Left lung (tissue), 10 donors: Measurements from ENCODE around the gene NOX5. TPM values are rescaled to one million over a fixed set of nuclear protein-coding genes. Genes with fewer than 3 reads are reported as not detected.

ENCODE experiments used
- ATAC-seq: fragments of 200-7000 bp; cut with Tn5 transposase; one replicate; pipeline ENCODE4 v1.9.1; 2020; ENCODE audit warnings: moderate library complexity
- DNase-seq, 4 donors: peaks; one replicate each; pipeline ENCODE4 v3.0.0-alpha.2; 2013 to 2020
- H3K27ac ChIP-seq, 2 donors: fragments of 200-600 bp; sonication (generic) in 1 of 2; one replicate each; pipeline versions ENCODE4 v1.5.0 to v1.8.0; 2020 to 2021
- H3K27me3 ChIP-seq, 2 donors: fragments of 200-600 bp; sonication (generic) in 1 of 2; one replicate each; pipeline versions ENCODE4 v1.5.0 to v1.8.0; 2020 to 2021
- H3K36me3 ChIP-seq, 2 donors: fragments of 200-600 bp; sonication (generic) in 1 of 2; one replicate each; pipeline versions ENCODE4 v1.5.0 to v1.8.0; 2020 to 2021
- H3K4me1 ChIP-seq, 2 donors: fragments of 200-600 bp; one replicate each; pipeline ENCODE4 v1.8.0; 2021
- H3K4me3 ChIP-seq, 2 donors: fragments of 200-600 bp; sonication (generic) in 1 of 2; one replicate each; pipeline versions ENCODE4 v1.5.0 to v1.8.0; 2020 to 2021; ENCODE audit warnings: mild to moderate bottlenecking in 1 of 2
- H3K9me3 ChIP-seq, 2 donors: fragments of 200-600 bp; sonication (generic) in 1 of 2; one replicate each; pipeline versions ENCODE4 v1.5.0 to v1.8.0; 2020 to 2021
- intact Hi-C, 2 donors: fragments of 100-400 bp; cut with DNase I; formaldehyde crosslinking; loops; one replicate each; pipeline versions ENCODE4 v1.11.2 to v1.14.2; 2022
- polyA plus RNA-seq, 6 donors: library from polyadenylated mRNA; unstranded; fragments of 120-200 nt; gene quantifications; one replicate each; pipeline ENCODE4 v1.2.1, GENCODE V29; 2013; ENCODE audit not compliant: insufficient read length in 6 of 6
- total RNA-seq, 2 donors: library from RNA; stranded (reverse); fragmentation: NEBNext Ultra II Directional; extraction: Animal tissue kit (Norgen Biotek cat#: 25700); gene quantifications; one replicate each; pipeline ENCODE4 v1.2.1, GENCODE V29; 2021
- TF ChIP-seq, protein P1 (sequence below), 2 donors: fragments of 200-600 bp; sonication (generic) in 1 of 2; IDR thresholded peaks; one replicate each; pipeline versions ENCODE4 v1.5.0 to v1.8.0; 2021; ENCODE audit warnings: antibody characterized with exemption in 2 of 2
- donor health status: DM: no; HTN: yes; CAD: no.
- donor health status: DM: no; HTN: no; CAD: no.

NOX5 gene
- total and polyA plus RNA-seq, 8 donors: 0.16 to 0.83 (median 0.41) TPM

DNA sequence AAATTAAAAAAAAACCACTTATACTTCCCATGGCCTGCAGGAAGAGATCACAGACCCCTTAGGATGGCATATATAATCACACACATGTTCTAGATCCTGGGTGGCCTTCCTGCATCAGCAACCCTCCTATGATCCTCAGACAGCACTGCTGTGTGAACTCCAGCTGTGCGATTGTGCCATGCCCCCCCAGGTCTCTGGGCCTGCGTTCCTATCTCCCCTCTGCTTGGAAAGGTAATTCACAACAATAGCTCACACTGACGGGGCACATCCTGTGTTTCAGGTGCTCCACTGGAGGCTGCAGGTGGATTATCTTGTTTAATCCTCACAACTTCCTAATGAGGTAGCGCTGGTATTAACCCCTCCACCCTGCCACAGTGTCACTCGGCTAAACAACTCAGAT lies 74.8 kb downstream of the NOX5 start:
- intact Hi-C loops: no loop called here

DNA sequence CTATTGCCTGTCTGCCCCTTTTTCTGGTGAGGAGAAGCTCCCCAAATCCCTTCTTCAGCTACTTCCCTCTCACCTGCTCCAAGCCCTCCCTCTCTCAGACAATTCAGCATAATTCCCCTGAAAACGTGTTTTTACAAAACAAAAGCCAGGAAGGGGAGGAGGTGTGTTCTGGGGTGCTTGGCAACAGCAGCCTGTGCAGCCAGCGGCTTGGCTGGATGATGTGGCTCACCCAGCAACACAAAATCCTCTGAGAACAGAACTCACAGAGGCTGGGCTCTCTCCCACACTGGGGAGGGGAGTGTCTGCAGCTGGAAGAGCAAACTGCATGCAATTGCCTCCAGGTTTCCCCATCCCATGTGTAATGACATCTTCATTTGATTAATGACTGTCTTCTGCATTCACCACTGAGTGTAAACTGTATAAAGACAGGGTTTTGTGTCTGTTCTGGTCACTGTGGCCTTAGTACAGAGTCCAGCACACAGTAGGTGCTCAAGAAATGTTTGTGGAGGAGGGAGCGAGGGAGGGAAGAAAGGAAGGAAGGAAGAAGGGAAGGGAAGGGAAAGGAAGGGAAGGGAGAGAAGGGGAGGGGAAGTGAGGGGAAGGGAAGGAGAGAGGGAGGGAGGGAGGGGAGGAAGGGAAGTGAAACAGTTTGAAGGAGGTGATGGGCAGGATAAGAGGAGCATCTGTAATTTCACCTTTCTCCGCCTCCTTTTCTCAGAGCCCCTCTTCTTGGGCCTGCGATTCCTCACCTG lies 75.9 kb downstream of the NOX5 start:
- no peak for ATAC-seq
- intact Hi-C loops: no loop called here

More for the DNA sequence above, 74.8 kb downstream of the NOX5 start:
- H3K27me3 ChIP-seq: peaks cover 0 to 3% of the 10 kb centered on the region in 2 donors
- no peak overlapping the region for H3K27ac ChIP-seq
- no peaks in the 10 kb centered on the region for H3K9me3 ChIP-seq
- DNase-seq (no peak), ATAC-seq (no peak)
- H3K4me3 ChIP-seq: no peak overlapping the region
- no peaks in the 10 kb centered on the region for H3K4me1 ChIP-seq
- TF ChIP-seq, protein P1, sequence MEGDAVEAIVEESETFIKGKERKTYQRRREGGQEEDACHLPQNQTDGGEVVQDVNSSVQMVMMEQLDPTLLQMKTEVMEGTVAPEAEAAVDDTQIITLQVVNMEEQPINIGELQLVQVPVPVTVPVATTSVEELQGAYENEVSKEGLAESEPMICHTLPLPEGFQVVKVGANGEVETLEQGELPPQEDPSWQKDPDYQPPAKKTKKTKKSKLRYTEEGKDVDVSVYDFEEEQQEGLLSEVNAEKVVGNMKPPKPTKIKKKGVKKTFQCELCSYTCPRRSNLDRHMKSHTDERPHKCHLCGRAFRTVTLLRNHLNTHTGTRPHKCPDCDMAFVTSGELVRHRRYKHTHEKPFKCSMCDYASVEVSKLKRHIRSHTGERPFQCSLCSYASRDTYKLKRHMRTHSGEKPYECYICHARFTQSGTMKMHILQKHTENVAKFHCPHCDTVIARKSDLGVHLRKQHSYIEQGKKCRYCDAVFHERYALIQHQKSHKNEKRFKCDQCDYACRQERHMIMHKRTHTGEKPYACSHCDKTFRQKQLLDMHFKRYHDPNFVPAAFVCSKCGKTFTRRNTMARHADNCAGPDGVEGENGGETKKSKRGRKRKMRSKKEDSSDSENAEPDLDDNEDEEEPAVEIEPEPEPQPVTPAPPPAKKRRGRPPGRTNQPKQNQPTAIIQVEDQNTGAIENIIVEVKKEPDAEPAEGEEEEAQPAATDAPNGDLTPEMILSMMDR (IDR thresholded peaks at IDR 0.05): no peak
- H3K36me3 ChIP-seq: no peaks in the 10 kb centered on the region

DNA sequence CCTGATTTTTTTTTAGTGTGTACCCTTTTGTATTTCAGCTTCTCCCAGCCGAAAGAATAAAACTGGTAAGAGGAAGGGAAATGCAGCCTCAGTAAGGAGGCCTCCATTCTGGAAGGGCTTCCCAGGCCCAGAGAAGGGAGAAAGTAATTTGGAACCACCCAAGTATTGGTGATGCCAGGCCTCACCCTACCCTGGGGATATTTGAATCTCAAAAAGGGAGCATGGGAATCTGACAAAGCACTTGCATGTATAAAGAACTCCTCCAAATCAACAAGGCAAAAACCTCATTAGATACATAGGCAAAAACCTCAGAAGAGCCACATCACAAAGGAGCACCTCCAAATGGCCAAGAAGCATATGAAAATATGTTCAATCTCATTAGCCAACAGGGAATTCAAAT lies 77.2 kb downstream of the NOX5 start:
- H3K27me3 ChIP-seq: peaks cover 0 to 3% of the 10 kb centered on the region in 2 donors
- no peaks in the 10 kb centered on the region for H3K4me1 ChIP-seq
- ATAC-seq (no peak), DNase-seq (no peak)
- no peaks in the 10 kb centered on the region for H3K36me3 ChIP-seq
- TF ChIP-seq, protein P1 (IDR thresholded peaks at IDR 0.05): no peak
- no peak overlapping the region for H3K27ac ChIP-seq
- H3K9me3 ChIP-seq: no peaks in the 10 kb centered on the region
- H3K4me3 ChIP-seq: no peak overlapping the region
- intact Hi-C loops: no loop called here

More for the DNA sequence above, 75.9 kb downstream of the NOX5 start:
- H3K4me3 ChIP-seq: no peak overlapping the region
- H3K27ac ChIP-seq: no peak overlapping the region
- H3K27me3 ChIP-seq: peaks cover 0 to 3% of the 10 kb centered on the region in 2 donors
- no peak for DNase-seq
- no peaks in the 10 kb centered on the region for H3K36me3 ChIP-seq
- TF ChIP-seq, protein P1 (IDR thresholded peaks at IDR 0.05): no peak
- H3K9me3 ChIP-seq: no peaks in the 10 kb centered on the region
- no peaks in the 10 kb centered on the region for H3K4me1 ChIP-seq

DNA sequence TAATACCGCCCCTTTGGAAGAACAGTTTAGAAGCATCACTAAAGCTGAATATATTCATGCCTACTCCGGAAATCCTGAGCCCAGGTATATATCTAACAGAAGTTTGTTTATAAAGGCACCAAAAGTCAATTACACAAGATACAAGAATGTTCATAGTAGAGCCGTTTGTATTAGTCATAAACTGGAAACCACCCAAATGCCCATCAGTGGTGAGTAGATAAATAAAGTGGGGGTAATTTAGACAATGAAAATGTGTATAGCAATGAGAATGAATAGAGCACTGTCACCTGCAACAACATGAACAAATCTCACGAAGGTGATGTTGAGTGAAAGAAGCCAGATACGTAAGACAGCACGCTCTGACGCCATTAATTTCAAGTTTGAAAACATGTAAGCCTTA lies 77.7 kb downstream of the NOX5 start:
- Histone ChIP-seq H3K27me3 (peaks cover 0 to 2% of the 10 kb centered on the region in 2 donors), H3K4me1 (no peaks in the 10 kb centered on the region), H3K36me3 (no peaks in the 10 kb centered on the region), H3K4me3 (no peak overlapping the region), H3K9me3 (no peaks in the 10 kb centered on the region), H3K27ac (no peak overlapping the region)
- intact Hi-C loops: no loop called here
- DNase-seq: no peak
- ATAC-seq: no peak
- TF ChIP-seq, protein P1 (IDR thresholded peaks at IDR 0.05): no peak

DNA sequence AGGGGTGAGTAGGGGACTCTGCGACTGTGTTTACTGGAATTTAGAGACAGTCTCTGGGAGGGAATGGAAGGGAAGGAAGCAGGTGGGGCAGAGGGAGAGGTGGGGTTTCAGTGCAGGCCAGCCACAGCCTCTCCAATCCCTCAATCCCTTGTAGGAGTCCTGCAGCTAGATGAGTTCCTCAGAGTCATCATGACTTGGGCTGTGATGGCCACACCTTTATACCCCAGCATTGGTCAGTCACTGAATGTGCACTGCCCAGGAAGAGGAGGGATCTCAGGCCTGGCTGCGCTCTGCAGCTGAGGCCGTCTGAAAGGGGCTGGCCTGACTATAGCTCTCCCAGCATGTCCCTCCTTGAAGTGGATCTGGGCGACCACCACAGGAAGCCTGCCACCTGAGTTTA lies 78.6 kb downstream of the NOX5 start:
- TF ChIP-seq, protein P1 (IDR thresholded peaks at IDR 0.05): no peak
- H3K27me3 ChIP-seq: no peaks in the 10 kb centered on the region
- intact Hi-C loops: no loop called here
- no peaks in the 10 kb centered on the region for H3K36me3 ChIP-seq
- ATAC-seq (peak; percentile 52), DNase-seq (no peak)
- H3K27ac ChIP-seq: no peak overlapping the region
- H3K9me3 ChIP-seq: no peaks in the 10 kb centered on the region
- H3K4me3 ChIP-seq: no peak overlapping the region
- H3K4me1 ChIP-seq: no peaks in the 10 kb centered on the region
